Kidney glomerular epithelial cell (primary cell): Measurements from ENCODE around the gene C11orf42.

Experiments
- DNase-seq: peaks from one replicate; lab custom pipeline; 2025; lab: John Stamatoyannopoulos, UW

Gene C11orf42

DNA sequence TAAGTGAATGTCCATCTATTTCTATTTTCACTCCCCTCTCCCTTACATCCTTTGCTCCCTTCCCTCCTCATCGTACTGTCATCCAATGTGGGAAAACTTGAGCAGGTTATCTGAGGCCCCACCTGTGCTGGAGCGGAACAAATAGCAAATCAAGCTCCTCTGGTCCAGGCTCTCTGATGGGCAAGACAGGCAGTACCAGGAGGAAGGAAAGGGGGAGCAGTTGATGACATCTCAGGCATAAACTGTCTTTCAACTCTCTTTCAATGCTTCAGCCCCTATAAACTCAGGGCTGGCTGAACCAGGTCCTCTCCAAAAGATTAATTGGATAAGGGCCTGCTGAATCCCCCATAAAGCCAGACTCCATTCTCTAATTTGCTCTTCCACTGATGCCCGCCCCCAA is 52.8 kb downstream of the C11orf42 start:
- DNase-seq = no peak

DNA sequence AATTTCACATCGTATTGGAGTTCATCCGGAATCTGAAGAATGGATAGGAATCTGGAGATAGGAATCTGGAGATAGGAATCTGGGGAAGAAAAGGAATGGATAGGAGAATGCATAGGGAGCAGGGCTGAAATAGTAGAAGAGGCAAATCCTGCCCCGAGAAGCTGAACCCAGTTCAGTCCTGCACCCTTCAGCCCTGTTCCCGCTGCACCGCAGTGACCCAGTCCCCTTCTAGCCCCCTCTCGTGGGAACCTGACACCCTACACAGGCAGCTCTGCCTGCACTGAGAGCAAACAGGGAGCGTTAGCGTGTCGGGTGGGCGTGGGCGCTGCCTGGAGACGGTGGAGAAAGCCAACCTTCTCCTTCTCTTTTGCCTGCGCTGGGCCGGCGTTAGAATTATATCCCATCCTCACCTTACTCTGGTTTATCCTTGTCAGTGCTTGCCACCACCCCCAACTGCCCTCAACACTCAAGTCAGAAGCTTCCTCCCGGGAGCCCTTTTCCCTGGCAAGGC is 53.3 kb downstream of the C11orf42 start:
- DNase-seq = no peak

GRCh38 chr11:6260207-6260726 is 54.9 kb downstream of the C11orf42 start:
- no peak for DNase-seq
